Prostate gland (tissue), 2 donors: Measurements from ENCODE around the gene MCU.

Experiments used
- POLR2A ChIP-seq: fragments of 450-650 bp; IDR thresholded peaks from one replicate; pipeline ENCODE4 v1.6.1; 2016; ENCODE audit warnings: antibody characterized with exemption, mild to moderate bottlenecking
- TF ChIP-seq, protein P1 (sequence below), 4 experiments: fragments of 200-600 bp in 2 of 4; fragments of 450-650 bp in 2 of 4; sonication (generic) in 2 of 4; IDR thresholded peaks; 1 replicate in 3 of 4; 2 replicates in 1 of 4; pipeline ENCODE4 v1.5.1; 2016 to 2019; ENCODE audit warnings: antibody characterized with exemption in 4 of 4, mild to moderate bottlenecking in 2 of 4, moderate library complexity in 2 of 4

DNA sequence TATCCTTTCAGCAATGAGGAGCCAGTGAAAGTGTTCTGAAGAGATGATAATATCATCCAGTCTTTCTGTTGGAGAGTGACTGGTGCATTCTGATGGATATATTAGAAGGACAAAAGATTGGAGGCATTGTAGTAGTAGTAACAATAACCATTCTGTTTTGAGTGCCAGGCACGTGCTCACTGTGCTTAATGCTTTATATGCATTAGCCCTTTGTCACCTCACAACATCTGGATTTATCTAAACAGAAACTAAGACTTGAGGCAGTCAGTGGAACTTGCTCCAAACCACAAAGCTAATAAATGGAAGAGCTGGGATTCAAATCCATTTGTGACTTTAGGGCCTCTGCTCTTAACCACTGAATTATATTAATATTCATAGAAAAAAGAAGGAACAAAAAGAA is 117.1 kb downstream of the MCU start:
- TF ChIP-seq, protein P1, sequence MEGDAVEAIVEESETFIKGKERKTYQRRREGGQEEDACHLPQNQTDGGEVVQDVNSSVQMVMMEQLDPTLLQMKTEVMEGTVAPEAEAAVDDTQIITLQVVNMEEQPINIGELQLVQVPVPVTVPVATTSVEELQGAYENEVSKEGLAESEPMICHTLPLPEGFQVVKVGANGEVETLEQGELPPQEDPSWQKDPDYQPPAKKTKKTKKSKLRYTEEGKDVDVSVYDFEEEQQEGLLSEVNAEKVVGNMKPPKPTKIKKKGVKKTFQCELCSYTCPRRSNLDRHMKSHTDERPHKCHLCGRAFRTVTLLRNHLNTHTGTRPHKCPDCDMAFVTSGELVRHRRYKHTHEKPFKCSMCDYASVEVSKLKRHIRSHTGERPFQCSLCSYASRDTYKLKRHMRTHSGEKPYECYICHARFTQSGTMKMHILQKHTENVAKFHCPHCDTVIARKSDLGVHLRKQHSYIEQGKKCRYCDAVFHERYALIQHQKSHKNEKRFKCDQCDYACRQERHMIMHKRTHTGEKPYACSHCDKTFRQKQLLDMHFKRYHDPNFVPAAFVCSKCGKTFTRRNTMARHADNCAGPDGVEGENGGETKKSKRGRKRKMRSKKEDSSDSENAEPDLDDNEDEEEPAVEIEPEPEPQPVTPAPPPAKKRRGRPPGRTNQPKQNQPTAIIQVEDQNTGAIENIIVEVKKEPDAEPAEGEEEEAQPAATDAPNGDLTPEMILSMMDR (IDR thresholded peaks at IDR 0.05): no peak
- no peak for TF ChIP-seq POLR2A
